HCT116 (cell line): ENCODE data around the gene NEURL1. TPM values are rescaled to one million over a fixed set of nuclear protein-coding genes. Genes with fewer than 3 reads are reported as not detected.

Source experiments
- CEBPB ChIP-seq: IDR thresholded peaks from 2 replicates; pipeline ENCODE4 v1.6.1; 2012; ENCODE audit warnings: low read depth
- EGR1 ChIP-seq: IDR thresholded peaks from 2 replicates; pipeline ENCODE4 v1.6.1; 2012; ENCODE audit warnings: low read depth
- ELF1 ChIP-seq: IDR thresholded peaks from 2 replicates; pipeline ENCODE4 v1.6.1; 2012; ENCODE audit warnings: low read depth, borderline replicate concordance
- EZH2 ChIP-seq: fragments of 200-600 bp; sonication (generic); IDR thresholded peaks from 2 replicates; pipeline ENCODE4 v1.6.1; 2017; ENCODE audit warnings: antibody characterized with exemption, mixed run types
- FOSL1 ChIP-seq: IDR thresholded peaks from 2 replicates; pipeline ENCODE4 v1.6.1; 2012; ENCODE audit warnings: low read depth
- JUND ChIP-seq: IDR thresholded peaks from 2 replicates; pipeline ENCODE4 v1.6.1; 2012
- SP1 ChIP-seq: IDR thresholded peaks from 2 replicates; pipeline ENCODE4 v1.6.1; 2012; ENCODE audit warnings: low read depth
- YY1 ChIP-seq: IDR thresholded peaks from 2 replicates; pipeline ENCODE4 v1.6.1; 2011; ENCODE audit warnings: low read length, low read depth, moderate library complexity, mild to moderate bottlenecking; ENCODE audit not compliant: insufficient replicate concordance; ENCODE audit errors: extremely low read depth
- ZFX ChIP-seq: fragments of 450-650 bp; IDR thresholded peaks from 2 replicates; pipeline ENCODE4 v1.6.1; 2017
- total RNA-seq: library from RNA; stranded (reverse); gene quantifications from one replicate; pipeline ENCODE4 v1.2.1, GENCODE V29; 2021; ENCODE audit not compliant: unreplicated experiment
- TF ChIP-seq, protein P1 (sequence below), 3 experiments: fragments of 200-600 bp in 1 of 3; sonication (generic) in 1 of 3; IDR thresholded peaks in 2 of 3; conservative IDR thresholded peaks in 1 of 3; 2 replicates each; pipeline ENCODE4 v1.5.1; 2012 to 2017; ENCODE audit warnings: low read depth in 2 of 3, low read length in 2 of 3, antibody characterized with exemption in 1 of 3, borderline replicate concordance in 1 of 3, control low read depth in 1 of 3, mild to moderate bottlenecking in 1 of 3, mixed read lengths in 1 of 3, mixed run types in 1 of 3, moderate library complexity in 1 of 3; ENCODE audit not compliant: insufficient read depth in 1 of 3
- TF ChIP-seq, protein P2 (sequence below): IDR thresholded peaks from 2 replicates; pipeline ENCODE4 v1.6.1; 2012
- TF ChIP-seq, protein P3 (sequence below): IDR thresholded peaks from 2 replicates; pipeline ENCODE4 v1.6.1; 2011; ENCODE audit warnings: mild to moderate bottlenecking, low read length, moderate library complexity; ENCODE audit not compliant: insufficient replicate concordance; ENCODE audit errors: extremely low read depth
- TF ChIP-seq, protein P4 (sequence below): IDR thresholded peaks from 2 replicates; pipeline ENCODE4 v1.6.1; 2012

Gene NEURL1
- total RNA-seq, 1 experiment from 2014 or later, result 1.4 TPM

DNA sequence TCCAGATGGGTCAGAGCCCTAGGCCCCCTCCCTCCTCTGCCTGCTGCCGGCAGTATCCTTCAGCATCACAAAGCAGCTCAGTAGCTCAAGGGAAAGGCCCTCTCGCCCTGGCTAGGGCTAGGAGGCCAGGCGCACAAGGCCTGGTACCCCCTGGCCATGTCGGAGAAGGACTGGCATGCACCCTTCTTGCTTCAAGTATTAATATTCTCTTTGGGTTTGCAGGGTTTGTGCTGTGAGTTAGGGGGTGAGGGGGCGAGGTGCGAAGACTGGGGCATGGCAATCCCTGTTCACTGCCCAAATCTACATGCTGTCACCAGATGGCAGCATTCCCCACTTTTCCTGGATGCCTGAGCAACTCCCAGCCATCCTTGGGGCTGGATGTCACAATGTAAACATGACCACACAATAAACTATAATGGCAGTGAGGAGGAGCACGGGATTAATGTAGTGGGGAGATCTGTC, 105.2 kb downstream of the NEURL1 start (continued):
- TF ChIP-seq, protein P1, sequence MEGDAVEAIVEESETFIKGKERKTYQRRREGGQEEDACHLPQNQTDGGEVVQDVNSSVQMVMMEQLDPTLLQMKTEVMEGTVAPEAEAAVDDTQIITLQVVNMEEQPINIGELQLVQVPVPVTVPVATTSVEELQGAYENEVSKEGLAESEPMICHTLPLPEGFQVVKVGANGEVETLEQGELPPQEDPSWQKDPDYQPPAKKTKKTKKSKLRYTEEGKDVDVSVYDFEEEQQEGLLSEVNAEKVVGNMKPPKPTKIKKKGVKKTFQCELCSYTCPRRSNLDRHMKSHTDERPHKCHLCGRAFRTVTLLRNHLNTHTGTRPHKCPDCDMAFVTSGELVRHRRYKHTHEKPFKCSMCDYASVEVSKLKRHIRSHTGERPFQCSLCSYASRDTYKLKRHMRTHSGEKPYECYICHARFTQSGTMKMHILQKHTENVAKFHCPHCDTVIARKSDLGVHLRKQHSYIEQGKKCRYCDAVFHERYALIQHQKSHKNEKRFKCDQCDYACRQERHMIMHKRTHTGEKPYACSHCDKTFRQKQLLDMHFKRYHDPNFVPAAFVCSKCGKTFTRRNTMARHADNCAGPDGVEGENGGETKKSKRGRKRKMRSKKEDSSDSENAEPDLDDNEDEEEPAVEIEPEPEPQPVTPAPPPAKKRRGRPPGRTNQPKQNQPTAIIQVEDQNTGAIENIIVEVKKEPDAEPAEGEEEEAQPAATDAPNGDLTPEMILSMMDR (IDR thresholded peaks at IDR 0.05 in 2 of 3, conservative IDR thresholded peaks at IDR 0.05 in 1 of 3; ENCODE audit: borderline replicate concordance in 1 of 3, insufficient read depth in 1 of 3, low read depth in 2 of 3, low read length in 2 of 3), result peak; percentile 93 to 98 (median 95)
- TF ChIP-seq, protein P2, sequence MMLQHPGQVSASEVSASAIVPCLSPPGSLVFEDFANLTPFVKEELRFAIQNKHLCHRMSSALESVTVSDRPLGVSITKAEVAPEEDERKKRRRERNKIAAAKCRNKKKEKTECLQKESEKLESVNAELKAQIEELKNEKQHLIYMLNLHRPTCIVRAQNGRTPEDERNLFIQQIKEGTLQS, result no peak
- TF ChIP-seq EZH2 (no peak), SP1 (no peak), FOSL1 (no peak), ZFX (no peak), EGR1 (no peak), YY1 (peak; percentile 43), ELF1 (no peak), CEBPB (no peak), JUND (no peak)
- TF ChIP-seq, protein P3, sequence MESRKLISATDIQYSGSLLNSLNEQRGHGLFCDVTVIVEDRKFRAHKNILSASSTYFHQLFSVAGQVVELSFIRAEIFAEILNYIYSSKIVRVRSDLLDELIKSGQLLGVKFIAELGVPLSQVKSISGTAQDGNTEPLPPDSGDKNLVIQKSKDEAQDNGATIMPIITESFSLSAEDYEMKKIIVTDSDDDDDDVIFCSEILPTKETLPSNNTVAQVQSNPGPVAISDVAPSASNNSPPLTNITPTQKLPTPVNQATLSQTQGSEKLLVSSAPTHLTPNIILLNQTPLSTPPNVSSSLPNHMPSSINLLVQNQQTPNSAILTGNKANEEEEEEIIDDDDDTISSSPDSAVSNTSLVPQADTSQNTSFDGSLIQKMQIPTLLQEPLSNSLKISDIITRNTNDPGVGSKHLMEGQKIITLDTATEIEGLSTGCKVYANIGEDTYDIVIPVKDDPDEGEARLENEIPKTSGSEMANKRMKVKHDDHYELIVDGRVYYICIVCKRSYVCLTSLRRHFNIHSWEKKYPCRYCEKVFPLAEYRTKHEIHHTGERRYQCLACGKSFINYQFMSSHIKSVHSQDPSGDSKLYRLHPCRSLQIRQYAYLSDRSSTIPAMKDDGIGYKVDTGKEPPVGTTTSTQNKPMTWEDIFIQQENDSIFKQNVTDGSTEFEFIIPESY, result no peak
- TF ChIP-seq, protein P4, sequence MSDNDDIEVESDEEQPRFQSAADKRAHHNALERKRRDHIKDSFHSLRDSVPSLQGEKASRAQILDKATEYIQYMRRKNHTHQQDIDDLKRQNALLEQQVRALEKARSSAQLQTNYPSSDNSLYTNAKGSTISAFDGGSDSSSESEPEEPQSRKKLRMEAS, result no peak
